ENCODE results near the gene SPNS2.

GRCh38 chr17:4482338-4483011, 16.2 kb upstream of the SPNS2 start:
- TF ChIP-seq CTCF (conservative IDR thresholded peaks at IDR 0.05; ENCODE audit: low read length) (no peak), EZH2phosphoT487 (IDR thresholded peaks at IDR 0.05; ENCODE audit: borderline replicate concordance) (no peak)
